IMR-90 (cell line): ENCODE data around the gene ARMS2. TPM values are rescaled to one million over a fixed set of nuclear protein-coding genes. Genes with fewer than 3 reads are reported as not detected.

ENCODE experiments used
- ATAC-seq: fragments of 200-7000 bp; cut with Tn5 transposase; 2 replicates; pipeline ENCODE4 v1.9.1; 2020; ENCODE audit warnings: low read depth, mild to moderate bottlenecking, moderate library complexity
- BruUV-seq: library from RNA; stranded (reverse); fragments of 400-500 nt; replicated peaks from 2 replicates; lab custom pipeline; 2021; lab: Mats Ljungman, UMichigan
- CTCF ChIA-PET: fragments of 300-600 bp; formaldehyde crosslinking; extraction: SDS; loops from one replicate; lab custom pipeline; 2021; ENCODE audit warnings: antibody characterized with exemption; lab: Yijun Ruan, JAX
- POLR2A ChIA-PET: fragments of 300-600 bp; sonication (Branson Sonifier 250); formaldehyde crosslinking; loops from one replicate; lab custom pipeline; 2022; ENCODE audit warnings: antibody characterized with exemption; ENCODE audit not compliant: unreplicated experiment; lab: Charles Lee
- DNase-seq: peaks from one replicate; pipeline ENCODE4 v3.0.0; 2013
- H2AFZ ChIP-seq: replicated peaks from 2 replicates; pipeline ENCODE3; 2013; ENCODE audit warnings: low read length, mild to moderate bottlenecking; ENCODE audit not compliant: poor library complexity
- H2AK5ac ChIP-seq: 2 replicates; pipeline ENCODE4 v1.6.1; 2013; ENCODE audit warnings: low read depth, low read length, inconsistent platforms
- H2AK9ac ChIP-seq: replicated peaks from 2 replicates; pipeline ENCODE3; 2013; ENCODE audit warnings: mild to moderate bottlenecking, low read depth, low read length, moderate library complexity; ENCODE audit not compliant: poor library complexity
- H2BK120ac ChIP-seq: 2 replicates; pipeline ENCODE4 v1.6.1; 2013; ENCODE audit warnings: low read depth, low read length, inconsistent platforms
- H2BK15ac ChIP-seq: 3 replicates; pipeline ENCODE4 v1.6.1; 2013; ENCODE audit warnings: low read depth, low read length, inconsistent platforms
- H2BK20ac ChIP-seq: 2 replicates; pipeline ENCODE4 v1.6.1; 2013; ENCODE audit warnings: low read depth, mild to moderate bottlenecking, inconsistent platforms, low read length, moderate library complexity
- H2BK5ac ChIP-seq: 2 replicates; pipeline ENCODE4 v1.6.1; 2013; ENCODE audit warnings: mild to moderate bottlenecking, low read depth, low read length, inconsistent platforms; ENCODE audit not compliant: poor library complexity, severe bottlenecking
- H3K14ac ChIP-seq: replicated peaks from 2 replicates; pipeline ENCODE4 v1.6.1; 2013; ENCODE audit warnings: low read depth, low read length, inconsistent platforms
- H3K18ac ChIP-seq: 2 replicates; pipeline ENCODE4 v1.6.1; 2013; ENCODE audit warnings: low read depth, low read length, control low read depth
- H3K23ac ChIP-seq: 2 replicates; pipeline ENCODE4 v1.6.1; 2013; ENCODE audit warnings: low read depth, low read length, inconsistent platforms
- H3K27ac ChIP-seq: 2 replicates; pipeline ENCODE4 v1.5.1; 2013; ENCODE audit warnings: mild to moderate bottlenecking, control low read depth, low read length; ENCODE audit not compliant: insufficient read depth
- H3K27me3 ChIP-seq: 2 replicates; pipeline ENCODE4 v1.6.1; 2013; ENCODE audit warnings: low read length; ENCODE audit not compliant: control insufficient read depth, insufficient read depth
- H3K36me3 ChIP-seq: 2 replicates; pipeline ENCODE4 v1.6.1; 2013; ENCODE audit warnings: low read length, mixed read lengths; ENCODE audit not compliant: control insufficient read depth, insufficient read depth
- H3K4ac ChIP-seq: 2 replicates; pipeline ENCODE4 v1.6.1; 2013; ENCODE audit warnings: low read depth, low read length, inconsistent platforms
- H3K4me1 ChIP-seq: 2 replicates; pipeline ENCODE4 v1.6.1; 2013; ENCODE audit warnings: low read length, mixed read lengths; ENCODE audit not compliant: control insufficient read depth, insufficient read depth
- H3K4me2 ChIP-seq: 2 replicates; pipeline ENCODE4 v1.6.1; 2013; ENCODE audit warnings: low read depth, mild to moderate bottlenecking, control low read depth, low read length, moderate library complexity
- H3K4me3 ChIP-seq: 2 replicates; pipeline ENCODE4 v1.5.1; 2013; ENCODE audit warnings: low read depth, mild to moderate bottlenecking, control low read depth, low read length, moderate library complexity; ENCODE audit not compliant: insufficient read depth
- H3K56ac ChIP-seq: 2 replicates; pipeline ENCODE4 v1.6.1; 2013; ENCODE audit warnings: low read length, inconsistent platforms; ENCODE audit not compliant: insufficient read depth; ENCODE audit errors: extremely low read depth
- H3K79me1 ChIP-seq, 2 experiments: 2 replicates each; pipeline ENCODE4 v1.6.1; 2013; ENCODE audit warnings: low read length in 2 of 2, inconsistent platforms in 1 of 2, low read depth in 1 of 2
- H3K9ac ChIP-seq: 2 replicates; pipeline ENCODE4 v1.6.1; 2013; ENCODE audit warnings: low read depth, low read length, control low read depth
- H3K9me1 ChIP-seq: 2 replicates; pipeline ENCODE4 v1.6.1; 2013; ENCODE audit warnings: low read length, inconsistent platforms; ENCODE audit not compliant: insufficient read depth
- H3K9me3 ChIP-seq: 2 replicates; pipeline ENCODE4 v1.6.1; 2013; ENCODE audit warnings: low read length; ENCODE audit not compliant: control insufficient read depth, insufficient read depth
- H4K20me1 ChIP-seq: 2 replicates; pipeline ENCODE4 v1.6.1; 2013; ENCODE audit warnings: low read length, inconsistent platforms; ENCODE audit not compliant: insufficient read depth
- H4K5ac ChIP-seq: 2 replicates; pipeline ENCODE4 v1.6.1; 2013; ENCODE audit warnings: mild to moderate bottlenecking, low read depth, low read length, control low read depth
- H4K8ac ChIP-seq, 2 experiments: 2 replicates each; pipeline ENCODE4 v1.6.1; 2013; ENCODE audit warnings: low read depth in 2 of 2, low read length in 2 of 2, control low read depth in 1 of 2, inconsistent platforms in 1 of 2
- H4K91ac ChIP-seq: 2 replicates; pipeline ENCODE4 v1.6.1; 2013; ENCODE audit warnings: low read depth, low read length, inconsistent platforms; ENCODE audit not compliant: insufficient read depth
- BHLHE40 ChIP-seq: fragments of 150-350 bp; IDR thresholded peaks from 2 replicates; pipeline ENCODE4 v1.6.1; 2016; ENCODE audit warnings: mild to moderate bottlenecking, low read depth, low read length
- MAFK ChIP-seq: IDR thresholded peaks from 2 replicates; pipeline ENCODE4 v1.6.1; 2012; ENCODE audit warnings: low read depth, low read length, improper control_type of control experiment
- SMC3 ChIP-seq: fragments of 150-350 bp; IDR thresholded peaks from 2 replicates; pipeline ENCODE4 v1.6.1; 2016; ENCODE audit warnings: low read depth, mild to moderate bottlenecking, antibody characterized with exemption, low read length, moderate library complexity
- WGBS, 2 experiments: methylation state at CpG; one replicate each; pipeline versions ENCODE4 v1.1.5 to v1.1.7; 2013; ENCODE audit warnings: missing lambda C conversion rate in 2 of 2; ENCODE audit not compliant: insufficient read length in 1 of 2; ENCODE audit errors: extremely low coverage in 2 of 2; 5-methylcytosine and 5-hydroxymethylcytosine counted together
- dilution Hi-C: fragments of 300-500 bp; cut with HindIII; formaldehyde crosslinking; loops from one replicate; pipeline ENCODE4 v1.14.3; 2018; ENCODE audit warnings: low sequenced_read_pairs; ENCODE audit not compliant: unreplicated experiment
- in situ Hi-C: fragments of 300-500 bp; cut with MboI; formaldehyde crosslinking; loops from 3 replicates; pipeline ENCODE4 v1.14.3; 2019; ENCODE audit warnings: low sequenced_read_pairs, inconsistent platforms, mixed read lengths
- intact Hi-C: fragments of 100-400 bp; cut with micrococcal nuclease; formaldehyde crosslinking; loops from 2 replicates; pipeline ENCODE4 v1.10.0; 2022
- polyA plus RNA-seq, 3 experiments: library from polyadenylated mRNA; depleted of rRNA; stranded (reverse); fragments of >200 nt; gene quantifications; 2 replicates each; pipeline ENCODE4 v1.2.3, GENCODE V29; 2012; ENCODE audit warnings: low replicate concordance in 1 of 3
- total RNA-seq: library from RNA; depleted of rRNA; stranded (reverse); fragments of >200 nt; gene quantifications from 2 replicates; pipeline ENCODE4 v1.2.3, GENCODE V29; 2012

Gene ARMS2
- total and polyA plus RNA-seq, 2 of the 4 experiments (the other 2 are of a cell fraction) = not detected

DNA sequence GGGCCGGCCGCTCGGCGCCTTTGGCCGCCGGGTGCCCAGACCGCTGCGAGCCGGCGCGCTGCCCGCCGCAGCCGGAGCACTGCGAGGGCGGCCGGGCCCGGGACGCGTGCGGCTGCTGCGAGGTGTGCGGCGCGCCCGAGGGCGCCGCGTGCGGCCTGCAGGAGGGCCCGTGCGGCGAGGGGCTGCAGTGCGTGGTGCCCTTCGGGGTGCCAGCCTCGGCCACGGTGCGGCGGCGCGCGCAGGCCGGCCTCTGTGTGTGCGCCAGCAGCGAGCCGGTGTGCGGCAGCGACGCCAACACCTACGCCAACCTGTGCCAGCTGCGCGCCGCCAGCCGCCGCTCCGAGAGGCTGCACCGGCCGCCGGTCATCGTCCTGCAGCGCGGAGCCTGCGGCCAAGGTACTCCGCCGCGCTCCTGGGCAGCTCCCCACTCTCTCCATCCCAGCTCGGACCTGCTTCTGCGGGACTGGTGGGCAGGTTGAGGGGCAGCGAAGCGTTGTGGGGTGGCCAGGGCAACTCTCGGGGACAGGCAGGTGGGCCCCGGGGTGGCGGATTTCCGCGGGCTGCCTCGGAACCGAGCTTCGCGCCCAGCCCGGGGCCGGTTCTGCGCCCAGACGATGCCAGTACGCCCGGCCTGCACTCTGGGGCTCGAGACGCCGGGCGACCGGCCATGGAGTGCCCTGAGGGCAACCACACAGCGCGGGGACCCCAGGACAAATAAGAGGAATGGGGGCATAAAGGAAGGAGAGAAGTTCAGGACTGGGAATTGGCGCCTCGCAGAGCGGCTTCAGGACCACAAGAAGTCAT, 7.5 kb downstream of the ARMS2 start:
- TF ChIP-seq SMC3 (no peak), BHLHE40 (peak; percentile 28; the same call in 1 of the 2 replicates), MAFK (no peak)
- Histone ChIP-seq H3K4me2 (peak overlapping the region; percentile 76), H2AK9ac (peak overlapping the region; percentile 83), H2BK5ac (peak overlapping the region; percentile 11), H3K18ac (no peak overlapping the region), H2AK5ac (no peak overlapping the region), H3K14ac (peak overlapping the region; percentile 83; the same call in 1 of the 2 replicates), H3K4me1 (peaks cover 12% of the 10 kb centered on the region), H2BK20ac (peak overlapping the region; percentile 9; the same call in 1 of the 2 replicates), H3K9me1 (0 out of 2 replicates have a peak, but pooled peaks cover 6% of the 10 kb centered on the region), H2BK120ac (peak overlapping the region; percentile 58; the same call in 1 of the 2 replicates), H3K4ac (peak overlapping the region; percentile 59; the same call in 1 of the 2 replicates), H4K8ac (peak overlapping the region; percentile 38 to 67; a peak in 2 of 4 replicates), H3K56ac (no peak overlapping the region), H3K4me3 (peak overlapping the region; percentile 52), H2BK15ac (no peak overlapping the region; the same call in 2 of the 3 replicates), H2AFZ (peak overlapping the region; percentile 91), H3K9ac (peak overlapping the region; percentile 50), H3K23ac (peak overlapping the region; percentile 92), H3K79me1 (peaks cover 2 to 16% of the 10 kb centered on the region in 2 experiments; a peak in 3 of 4 replicates), H3K27me3 (peaks cover 2% of the 10 kb centered on the region), H3K9me3 (no peaks in the 10 kb centered on the region), H4K20me1 (peaks cover 7% of the 10 kb centered on the region; the same call in 1 of the 2 replicates), H4K91ac (no peak overlapping the region), H3K27ac (peak overlapping the region; percentile 32), H4K5ac (no peak overlapping the region), H3K36me3 (no peaks in the 10 kb centered on the region; the same call in 1 of the 2 replicates)
- dilution Hi-C loops = no loop called here
- in situ Hi-C loops = loop anchor here (10.0 kb wide), 1 partner anchor 337 kb away; no protein-coding TSS in a partner anchor
- ChIA-PET POLR2A (no interaction called here), CTCF (no interaction called here)
- TSS peak; percentile 95 for BruUV-seq
- peak; percentile 47 for ATAC-seq
- intact Hi-C loops = loop anchor here (1.0 to 5.0 kb wide), 3 partner anchors 7 to 103 kb away; no protein-coding TSS in a partner anchor
- 0% methylated on average over 19 of the region's 95 CpGs; no CpG with 5 or more reads in 1 of the 2 experiments for WGBS, 2 experiments
- DNase-seq = no peak
